Breast epithelium (tissue), 4 donors: ENCODE data around the gene MAP7. TPM values are rescaled to one million over a fixed set of nuclear protein-coding genes. Genes with fewer than 3 reads are reported as not detected.

ENCODE experiments used
- DNase-seq, 2 donors: peaks; one replicate each; pipeline ENCODE4 v3.0.0-alpha.2; 2019; ENCODE audit warnings: low spot score in 2 of 2
- H3K27ac ChIP-seq, 2 donors: fragments of 200-600 bp; sonication (generic) in 1 of 2; one replicate each; pipeline ENCODE4 v1.5.1; 2016 to 2019; ENCODE audit warnings: mild to moderate bottlenecking in 1 of 2
- H3K27me3 ChIP-seq, 2 donors: fragments of 200-600 bp; sonication (generic) in 1 of 2; one replicate each; pipeline versions ENCODE4 v1.5.1 to v1.6.0; 2017 to 2019; ENCODE audit warnings: control low read depth in 1 of 2, mild to moderate bottlenecking in 1 of 2
- H3K36me3 ChIP-seq: fragments of 200-600 bp; one replicate; pipeline ENCODE4 v1.5.1; 2019
- H3K4me1 ChIP-seq, 2 donors: fragments of 200-600 bp; sonication (generic); one replicate each; pipeline ENCODE4 v1.5.1; 2016 to 2019; ENCODE audit warnings: control low read depth in 1 of 2
- H3K4me3 ChIP-seq, 3 donors: fragments of 200-600 bp; sonication (generic); 1 replicate in 2 of 3; 2 replicates in 1 of 3; pipeline ENCODE4 v1.5.1; 2016 to 2019; ENCODE audit warnings: mild to moderate bottlenecking in 3 of 3, moderate library complexity in 2 of 3
- H3K9me3 ChIP-seq, 2 donors: fragments of 200-600 bp; sonication (generic) in 1 of 2; one replicate each; pipeline ENCODE4 v1.5.1; 2016 to 2019; ENCODE audit warnings: control low read depth in 1 of 2
- CTCF ChIP-seq, 3 donors: fragments of 450-650 bp; IDR thresholded peaks; one replicate each; pipeline ENCODE4 v1.5.1; 2016 to 2017; ENCODE audit warnings: antibody characterized with exemption in 3 of 3, mild to moderate bottlenecking in 3 of 3, moderate library complexity in 3 of 3
- POLR2A ChIP-seq: fragments of 450-650 bp; IDR thresholded peaks from one replicate; pipeline ENCODE4 v1.6.1; 2016; ENCODE audit warnings: antibody characterized with exemption, mild to moderate bottlenecking, moderate library complexity
- POLR2AphosphoS5 ChIP-seq, 3 donors: sonication (generic); formaldehyde crosslinking; IDR thresholded peaks; one replicate each; pipeline ENCODE4 v1.6.1; 2017; ENCODE audit warnings: antibody characterized with exemption in 3 of 3
- intact Hi-C: fragments of 100-400 bp; cut with DNase I; formaldehyde crosslinking; loops from one replicate; pipeline ENCODE4 v1.15.1; 2023; ENCODE audit warnings: low total_unique reads
- total RNA-seq, 3 donors: library from RNA; depleted of rRNA; stranded (reverse); fragments of >200 nt; gene quantifications; one replicate each; pipeline ENCODE4 v1.1.0, GENCODE V29; 2016

Gene MAP7
- total RNA-seq, 3 donors from 2014 or later: 14.2 to 42.4 (median 16.4) TPM

- no peak overlapping the region for H3K4me3 ChIP-seq
- no peaks in the 10 kb centered on the region for H3K36me3 ChIP-seq
- DNase-seq: no peak
- no peaks in the 10 kb centered on the region for H3K4me1 ChIP-seq
- TF ChIP-seq CTCF (IDR thresholded peaks at IDR 0.05): no peak
- TF ChIP-seq POLR2A: no peak
- TF ChIP-seq POLR2AphosphoS5 (IDR thresholded peaks at IDR 0.05): no peak
- no peaks in the 10 kb centered on the region for H3K9me3 ChIP-seq
- intact Hi-C loops: no loop called here
- no peak overlapping the region for H3K27ac ChIP-seq
- no peaks in the 10 kb centered on the region for H3K27me3 ChIP-seq
Observed at GRCh38 chr6:136466777-136467176, 83.4 kb downstream of the MAP7 start.

- no peak overlapping the region for H3K27ac ChIP-seq
- TF ChIP-seq POLR2AphosphoS5 (IDR thresholded peaks at IDR 0.05) (no peak), POLR2A (no peak), CTCF (IDR thresholded peaks at IDR 0.05) (no peak)
- H3K27me3 ChIP-seq: no peaks in the 10 kb centered on the region
- H3K4me1 ChIP-seq: no peaks in the 10 kb centered on the region
- intact Hi-C loops: no loop called here
- H3K9me3 ChIP-seq: no peaks in the 10 kb centered on the region
- no peaks in the 10 kb centered on the region for H3K36me3 ChIP-seq
- DNase-seq: no peak
- H3K4me3 ChIP-seq: no peak overlapping the region
Observed at GRCh38 chr6:136465766-136466303, 84.4 kb downstream of the MAP7 start.

GRCh38 chr6:136464874-136465273 is 85.3 kb downstream of the MAP7 start:
- Histone ChIP-seq H3K4me3 (no peak overlapping the region), H3K27ac (no peak overlapping the region), H3K36me3 (no peaks in the 10 kb centered on the region), H3K4me1 (no peaks in the 10 kb centered on the region), H3K27me3 (no peaks in the 10 kb centered on the region), H3K9me3 (no peaks in the 10 kb centered on the region)
- DNase-seq: no peak
- intact Hi-C loops: no loop called here
- TF ChIP-seq POLR2AphosphoS5 (IDR thresholded peaks at IDR 0.05): no peak
- TF ChIP-seq POLR2A: no peak
- TF ChIP-seq CTCF (IDR thresholded peaks at IDR 0.05): no peak

- intact Hi-C loops: no loop called here
- no peaks in the 10 kb centered on the region for H3K27me3 ChIP-seq
- no peak for DNase-seq
- no peaks in the 10 kb centered on the region for H3K9me3 ChIP-seq
- H3K27ac ChIP-seq: no peak overlapping the region
- TF ChIP-seq POLR2A: no peak
- no peak for TF ChIP-seq CTCF (IDR thresholded peaks at IDR 0.05)
- no peak for TF ChIP-seq POLR2AphosphoS5 (IDR thresholded peaks at IDR 0.05)
- no peak overlapping the region for H3K4me3 ChIP-seq
- no peaks in the 10 kb centered on the region for H3K36me3 ChIP-seq
- H3K4me1 ChIP-seq: no peaks in the 10 kb centered on the region
Observed at GRCh38 chr6:136464148-136464547, 86.1 kb downstream of the MAP7 start.

GRCh38 chr6:136463743-136464142 is 86.5 kb downstream of the MAP7 start:
- Histone ChIP-seq H3K4me1 (no peaks in the 10 kb centered on the region), H3K27me3 (no peaks in the 10 kb centered on the region), H3K27ac (no peak overlapping the region), H3K9me3 (no peaks in the 10 kb centered on the region), H3K36me3 (no peaks in the 10 kb centered on the region), H3K4me3 (no peak overlapping the region)
- TF ChIP-seq POLR2A (no peak), POLR2AphosphoS5 (IDR thresholded peaks at IDR 0.05) (no peak), CTCF (IDR thresholded peaks at IDR 0.05) (no peak)
- no peak for DNase-seq
- intact Hi-C loops: no loop called here
